GM12872 (cell line): ENCODE results near the gene SAMD11.

ENCODE experiments used
- CTCF ChIP-seq: IDR thresholded peaks from 3 replicates; pipeline ENCODE4 v1.5.1; 2011; ENCODE audit warnings: low read depth, mild to moderate bottlenecking, low read length, moderate library complexity; ENCODE audit not compliant: insufficient read depth

Gene SAMD11

GRCh38 chr1:910311-910880, 13.3 kb upstream of the SAMD11 start:
- TF ChIP-seq CTCF, result no peak

DNA sequence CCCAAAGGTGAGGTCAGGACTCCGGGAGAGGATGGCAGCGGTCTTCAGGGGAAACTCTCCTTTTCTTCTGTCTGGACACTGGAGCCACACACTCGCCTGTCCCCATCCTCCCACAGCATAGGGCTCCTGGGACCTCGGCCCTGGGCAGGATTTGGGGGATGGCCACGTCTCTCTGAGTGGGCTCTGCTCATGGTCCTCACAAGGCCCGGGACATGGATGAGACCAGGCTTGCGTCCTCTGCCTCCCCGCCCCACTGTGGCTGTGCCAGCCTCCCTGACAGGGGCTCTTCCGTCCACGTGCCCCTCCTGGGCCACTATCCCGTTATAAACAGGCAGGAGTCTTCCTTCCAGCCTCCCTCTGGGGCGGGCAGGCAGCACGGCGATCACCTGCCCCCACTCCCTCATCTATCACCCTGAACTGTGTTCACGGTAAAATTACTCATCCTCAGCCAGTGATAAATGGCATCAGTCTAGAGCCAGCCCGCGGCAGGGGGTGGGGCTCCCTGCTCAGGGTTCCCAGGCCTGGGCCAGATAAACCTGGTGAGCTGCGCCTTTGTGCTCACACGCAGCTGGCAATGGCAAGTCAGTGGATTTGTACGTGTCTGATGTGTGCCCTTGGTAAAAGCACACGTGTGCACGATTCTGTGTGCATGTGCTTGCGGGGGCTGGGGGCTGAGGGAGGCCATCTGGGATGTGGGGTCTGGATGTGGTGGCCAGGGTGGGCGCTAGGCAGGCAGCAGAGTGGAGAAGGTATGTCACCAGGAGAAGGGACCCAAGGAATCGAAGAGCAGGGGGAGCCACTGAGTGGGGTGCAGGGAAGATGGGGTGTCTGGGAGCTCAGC, 12.6 kb upstream of the SAMD11 start:
- no peak for TF ChIP-seq CTCF

DNA sequence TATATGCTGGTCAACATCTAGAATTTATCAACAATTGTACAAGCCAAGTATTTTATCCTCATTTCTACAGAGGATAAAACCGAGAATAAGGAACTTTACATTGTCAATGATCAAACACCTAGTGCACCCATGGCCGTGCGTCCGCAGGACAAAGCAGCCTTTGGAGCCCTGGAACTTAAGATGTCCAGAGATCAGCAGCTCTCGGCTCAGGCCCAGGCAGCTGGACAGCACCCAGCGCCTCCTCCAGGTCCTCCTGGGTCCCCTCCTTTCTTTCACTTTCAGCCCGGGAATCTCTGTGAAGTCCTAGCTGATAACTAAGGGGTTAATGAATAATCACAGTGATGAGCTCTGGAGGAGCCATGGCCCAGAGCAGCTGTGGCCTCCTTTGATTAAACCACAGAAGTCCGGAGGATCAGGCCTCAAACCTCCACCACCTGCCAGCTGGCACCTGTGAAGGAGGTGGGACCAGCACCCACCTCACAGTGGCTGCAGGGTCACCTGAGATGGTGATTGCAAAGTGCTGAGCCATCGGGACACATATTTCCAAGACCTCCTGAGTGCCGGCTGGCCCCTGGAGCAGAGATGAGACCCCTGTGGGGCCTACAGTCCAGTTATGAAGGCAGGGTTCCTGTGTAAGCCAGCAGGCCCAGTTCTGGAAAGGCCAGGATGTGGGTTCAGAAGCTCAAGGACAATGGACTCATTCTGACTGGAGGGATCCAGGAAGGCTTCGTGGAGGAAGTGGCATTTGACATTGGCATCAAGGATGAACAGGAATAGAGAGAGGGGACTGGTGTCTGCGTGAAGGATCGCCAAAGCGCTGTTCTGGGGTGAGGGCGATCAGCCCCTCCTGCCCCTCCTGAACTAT, 11.6 kb upstream of the SAMD11 start:
- no peak for TF ChIP-seq CTCF

DNA sequence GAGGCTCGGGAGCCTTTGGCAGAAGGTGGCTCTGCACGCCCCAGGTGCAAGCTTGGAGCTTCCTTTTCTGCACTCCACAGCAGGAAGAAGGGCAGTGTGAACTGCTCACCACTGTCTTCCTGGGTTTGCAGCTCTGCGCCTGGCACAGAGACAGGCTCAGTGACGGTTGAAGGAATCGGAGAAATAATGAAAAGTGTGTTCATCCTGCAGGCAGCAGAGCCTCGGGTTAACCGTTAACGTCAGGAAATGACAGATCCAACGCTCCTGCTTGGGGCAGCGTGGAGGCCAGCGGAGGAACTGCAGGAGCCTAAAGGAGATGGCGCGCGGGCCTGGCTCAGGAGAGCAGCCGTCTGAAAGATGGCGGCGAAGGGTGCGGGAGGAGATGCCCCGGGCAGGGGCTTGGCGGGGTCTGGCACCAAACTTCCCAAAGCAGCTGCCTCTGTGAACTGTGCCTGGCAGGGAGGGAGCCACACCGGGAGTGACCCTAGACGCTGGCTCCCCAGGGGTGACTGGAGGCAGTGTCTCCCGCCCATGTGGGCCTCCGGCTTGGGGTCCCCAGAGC, 10.9 kb upstream of the SAMD11 start:
- TF ChIP-seq CTCF, result peak; percentile 38; the same call in 1 of the 3 replicates

- TF ChIP-seq CTCF, result no peak
These were observed 10.1 kb upstream of the SAMD11 start for GRCh38 chr1:913491-914130.

GRCh38 chr1:914131-914890, 9.4 kb upstream of the SAMD11 start:
- TF ChIP-seq CTCF, result no peak
